DND-41 (cell line): Measurements from ENCODE around the gene GNMT.

ENCODE experiments used
- CTCF ChIP-seq: IDR thresholded peaks from 2 replicates; pipeline ENCODE4 v1.5.1; 2012; ENCODE audit warnings: borderline replicate concordance, low read length, moderate library complexity, mild to moderate bottlenecking; ENCODE audit not compliant: poor library complexity, severe bottlenecking; ENCODE audit errors: extremely low read depth
- EZH2 ChIP-seq: IDR thresholded peaks from 3 replicates; pipeline ENCODE4 v1.6.1; 2012; ENCODE audit warnings: borderline replicate concordance, low read depth, mild to moderate bottlenecking, moderate library complexity, low read length, inconsistent platforms; ENCODE audit not compliant: severe bottlenecking

- TF ChIP-seq CTCF (no peak), EZH2 (no peak)
Measured at GRCh38 chr6:42936398-42936797, 24.2 kb upstream of the GNMT start.
